HEK293 (cell line): ENCODE data around the gene MOB1A.

Experiments used
- CTCF ChIP-seq: fragments of 450-650 bp; formaldehyde crosslinking; IDR thresholded peaks from 2 replicates; pipeline ENCODE4 v1.5.1; 2016; ENCODE audit warnings: missing biosample characterization, missing genetic modification characterization
- ELK4 ChIP-seq: IDR thresholded peaks from 2 replicates; pipeline ENCODE4 v1.6.1; 2011; ENCODE audit warnings: mild to moderate bottlenecking, low read depth, low read length, borderline replicate concordance
- GLI2 ChIP-seq: fragments of 450-650 bp; formaldehyde crosslinking; IDR thresholded peaks from 2 replicates; pipeline ENCODE4; 2017; ENCODE audit warnings: missing biosample characterization, missing genetic modification characterization, low read depth, borderline replicate concordance
- KLF7 ChIP-seq: fragments of 450-650 bp; formaldehyde crosslinking; IDR thresholded peaks from 2 replicates; pipeline ENCODE4 v1.5.1; 2016; ENCODE audit warnings: missing biosample characterization, missing genetic modification characterization, borderline replicate concordance
- MEIS1 ChIP-seq: sonication (generic); formaldehyde crosslinking; IDR thresholded peaks from 2 replicates; pipeline ENCODE4 v1.8.1; 2022; ENCODE audit warnings: missing genetic modification reagents, mild to moderate bottlenecking, borderline replicate concordance
- PATZ1 ChIP-seq: fragments of 450-650 bp; formaldehyde crosslinking; IDR thresholded peaks from 2 replicates; pipeline ENCODE4 v1.5.1; 2016; ENCODE audit warnings: missing biosample characterization, missing genetic modification characterization
- REST ChIP-seq: fragments of 450-650 bp; formaldehyde crosslinking; IDR thresholded peaks from 2 replicates; pipeline ENCODE4 v1.5.1; 2016; ENCODE audit warnings: missing biosample characterization, missing genetic modification characterization
- YY1 ChIP-seq: fragments of 450-650 bp; formaldehyde crosslinking; IDR thresholded peaks from 2 replicates; pipeline ENCODE4 v1.5.1; 2018; ENCODE audit warnings: missing biosample characterization, missing genetic modification characterization
- ZBTB1 ChIP-seq: fragments of 450-650 bp; formaldehyde crosslinking; IDR thresholded peaks from 2 replicates; pipeline ENCODE4 v1.5.1; 2016; ENCODE audit warnings: missing biosample characterization, missing genetic modification characterization
- ZBTB44 ChIP-seq: fragments of 450-650 bp; IDR thresholded peaks from 2 replicates; pipeline ENCODE4 v1.5.1; 2018; ENCODE audit warnings: missing biosample characterization, mild to moderate bottlenecking, missing genetic modification characterization
- ZBTB48 ChIP-seq: fragments of 450-650 bp; formaldehyde crosslinking; IDR thresholded peaks from 2 replicates; pipeline ENCODE4 v1.5.1; 2016; ENCODE audit warnings: missing biosample characterization, missing genetic modification characterization
- ZBTB8A ChIP-seq: fragments of 450-650 bp; formaldehyde crosslinking; IDR thresholded peaks from 2 replicates; pipeline ENCODE4 v1.5.1; 2016; ENCODE audit warnings: missing biosample characterization, missing genetic modification characterization
- ZEB2 ChIP-seq: fragments of 450-650 bp; formaldehyde crosslinking; IDR thresholded peaks from 2 replicates; pipeline ENCODE4 v1.5.1; 2016; ENCODE audit warnings: missing biosample characterization, missing genetic modification characterization
- ZFP41 ChIP-seq: fragments of 450-650 bp; formaldehyde crosslinking; IDR thresholded peaks from 2 replicates; pipeline ENCODE4 v1.5.1; 2016; ENCODE audit warnings: missing biosample characterization, missing genetic modification characterization, borderline replicate concordance
- ZFP69B ChIP-seq: fragments of 450-650 bp; formaldehyde crosslinking; IDR thresholded peaks from 2 replicates; pipeline ENCODE4 v1.5.1; 2016; ENCODE audit warnings: missing biosample characterization, missing genetic modification characterization
- ZNF121 ChIP-seq: fragments of 450-650 bp; formaldehyde crosslinking; IDR thresholded peaks from 2 replicates; pipeline ENCODE4 v1.5.1; 2016; ENCODE audit warnings: missing biosample characterization, missing genetic modification characterization
- ZNF239 ChIP-seq: fragments of 450-650 bp; formaldehyde crosslinking; IDR thresholded peaks from 2 replicates; pipeline ENCODE4 v1.5.1; 2016; ENCODE audit warnings: missing biosample characterization, missing genetic modification characterization
- ZNF324 ChIP-seq: fragments of 450-650 bp; formaldehyde crosslinking; IDR thresholded peaks from 2 replicates; pipeline ENCODE4 v1.5.1; 2016; ENCODE audit warnings: missing biosample characterization, missing genetic modification characterization
- ZNF398 ChIP-seq: fragments of 450-650 bp; formaldehyde crosslinking; IDR thresholded peaks from 2 replicates; pipeline ENCODE4 v1.5.1; 2017; ENCODE audit warnings: missing biosample characterization, missing genetic modification characterization
- ZNF580 ChIP-seq: fragments of 450-650 bp; formaldehyde crosslinking; IDR thresholded peaks from 2 replicates; pipeline ENCODE4 v1.5.1; 2016; ENCODE audit warnings: missing biosample characterization, missing genetic modification characterization
- ZNF645 ChIP-seq: fragments of 450-650 bp; formaldehyde crosslinking; IDR thresholded peaks from 2 replicates; pipeline ENCODE4; 2016; ENCODE audit warnings: missing biosample characterization, missing genetic modification characterization
- ZNF670 ChIP-seq: fragments of 450-650 bp; formaldehyde crosslinking; IDR thresholded peaks from 2 replicates; pipeline ENCODE4 v1.5.1; 2016; ENCODE audit warnings: missing biosample characterization, missing genetic modification characterization, low read depth
- ZNF776 ChIP-seq: fragments of 450-650 bp; formaldehyde crosslinking; IDR thresholded peaks from 2 replicates; pipeline ENCODE4 v1.5.0; 2017; ENCODE audit warnings: missing biosample characterization, missing genetic modification characterization, borderline replicate concordance
- ZNF792 ChIP-seq: fragments of 450-650 bp; formaldehyde crosslinking; IDR thresholded peaks from 2 replicates; pipeline ENCODE4 v1.5.1; 2016; ENCODE audit warnings: missing biosample characterization, missing genetic modification characterization

The MOB1A gene

GRCh38 chr2:74198461-74199274, 20.0 kb upstream of the MOB1A start, which contains the start of gene MTHFD2 (continued):
- TF ChIP-seq ZNF398 (peak; percentile 47), ZNF792 (peak; percentile 75; the same call in 1 of the 2 replicates), ZBTB8A (tag by site-specific recombination) (peak; percentile 64), ZBTB1 (no peak), ELK4 (no peak), ZBTB44 (0 out of 2 replicates have a peak, but pooled peaks have one; percentile 22), ZNF239 (tag by site-specific recombination) (0 out of 2 replicates have a peak, but pooled peaks have one; percentile 59), REST (tag by site-specific recombination) (peak; percentile 23), ZEB2 (peak; percentile 73), ZNF324 (tag by site-specific recombination) (peak; percentile 52), ZNF645 (tag by site-specific recombination) (0 out of 2 replicates have a peak, but pooled peaks have one; percentile 44), ZNF121 (tag by site-specific recombination) (no peak; the same call in 1 of the 2 replicates), ZNF580 (tag by site-specific recombination) (peak; percentile 15; the same call in 1 of the 2 replicates), YY1 (tag by site-specific recombination) (peak; percentile 74), PATZ1 (tag by site-specific recombination) (peak; percentile 56), KLF7 (tag by site-specific recombination) (peak; percentile 28; the same call in 1 of the 2 replicates), ZNF776 (no peak), ZBTB48 (tag by site-specific recombination) (peak; percentile 43; the same call in 1 of the 2 replicates), MEIS1 (no peak), ZNF670 (tag by site-specific recombination) (no peak), GLI2 (tag by site-specific recombination) (no peak), CTCF (tag by site-specific recombination) (peak; percentile 90), ZFP69B (tag by site-specific recombination) (peak; percentile 28; the same call in 1 of the 2 replicates), ZFP41 (tag by site-specific recombination) (peak; percentile 76; the same call in 1 of the 2 replicates)
